Measurements from ENCODE around the gene SNN. TPM values are rescaled to one million over a fixed set of nuclear protein-coding genes. Genes with fewer than 3 reads are reported as not detected.

The SNN gene
- polyA plus RNA-seq, 4 donors = 6.1 to 15.7 (median 9.6) TPM

GRCh38 chr16:11727796-11728543 is 59.7 kb downstream of the SNN start:
- WGBS, 3 donors = 77 to 81% (median 79%) methylated on average over 4 of the region's 4 CpGs
- H3K27me3 ChIP-seq (ENCODE audit: control insufficient read depth in 3 of 3, insufficient read depth in 3 of 3, low read length in 3 of 3) = no peaks in the 10 kb centered on the region
- H3K27ac ChIP-seq (ENCODE audit: low read depth in 1 of 3, low read length in 2 of 3) = no peak overlapping the region
- peaks cover 15 to 43% (median 29%) of the 10 kb centered on the region in 3 donors for H3K36me3 ChIP-seq (ENCODE audit: control insufficient read depth in 3 of 3, insufficient read depth in 2 of 3, low read depth in 1 of 3, low read length in 3 of 3)
- H3K9me3 ChIP-seq (ENCODE audit: control insufficient read depth in 2 of 2, insufficient read depth in 1 of 2, low read depth in 1 of 2, low read length in 1 of 2) = no peaks in the 10 kb centered on the region
- FAIRE-seq = no peak
- H3K4me1 ChIP-seq (ENCODE audit: control insufficient read depth in 3 of 3, insufficient read depth in 2 of 3, low read depth in 1 of 3, low read length in 2 of 3) = peaks cover 2 to 7% (median 3%) of the 10 kb centered on the region in 3 donors
- no peak for DNase-seq
- no peak overlapping the region for H3K4me3 ChIP-seq (ENCODE audit: low read depth in 1 of 3, low read length in 3 of 3)

Other genes starting within 250 kb of the SNN start
- 100 to 1,000 TPM in 1 of 4 donors, 10 to 100 TPM in 3; 18.1 to 112 (median 46.2) TPM for gene LITAF, start 81.5 kb upstream of the SNN start, polyA plus RNA-seq
- gene TXNDC11, start 74.4 kb downstream of the SNN start, polyA plus RNA-seq = 10 to 100 TPM; 47.6 to 73.4 (median 49.7) TPM
- 10 to 100 TPM; 21.2 to 51.7 (median 36.9) TPM for gene ZC3H7A, start 128.8 kb downstream of the SNN start, polyA plus RNA-seq
- 100 to 1,000 TPM in 2 of 4 donors, 10 to 100 TPM in 2; 53.0 to 243 (median 97.9) TPM for gene RSL1D1, start 183.1 kb downstream of the SNN start, polyA plus RNA-seq
- gene GSPT1, start 247.5 kb downstream of the SNN start, polyA plus RNA-seq = 10 to 100 TPM; 27.3 to 79.7 (median 42.2) TPM